Transverse colon (tissue), 4 donors: ENCODE results near the gene ANKS1B. TPM values are rescaled to one million over a fixed set of nuclear protein-coding genes. Genes with fewer than 3 reads are reported as not detected.

Source experiments
- DNase-seq: peaks from one replicate; pipeline ENCODE4 v3.0.0-alpha.2; 2019
- H3K27ac ChIP-seq, 4 donors: fragments of 200-600 bp; sonication (generic); 2 replicates each; pipeline ENCODE4 v1.5.1; 2016 to 2018; ENCODE audit warnings: inconsistent platforms in 4 of 4
- H3K27me3 ChIP-seq: fragments of 200-600 bp; sonication (generic); 2 replicates; pipeline ENCODE4 v1.5.1; 2017; ENCODE audit warnings: inconsistent platforms
- H3K36me3 ChIP-seq, 4 donors: fragments of 200-600 bp; sonication (generic); 2 replicates each; pipeline ENCODE4 v1.5.1; 2017 to 2019; ENCODE audit warnings: inconsistent platforms in 4 of 4
- H3K4me1 ChIP-seq, 4 donors: fragments of 200-600 bp; sonication (generic); 2 replicates each; pipeline ENCODE4 v1.5.1; 2017 to 2020; ENCODE audit warnings: inconsistent platforms in 4 of 4
- H3K4me3 ChIP-seq, 4 donors: fragments of 200-600 bp; sonication (generic); 1 replicate in 1 of 4; 2 replicates in 3 of 4; pipeline versions ENCODE4 v1.5.1 to v1.6.1; 2017 to 2019; ENCODE audit warnings: inconsistent platforms in 4 of 4
- H3K9me3 ChIP-seq, 2 donors: fragments of 200-600 bp; sonication (generic); 2 replicates each; pipeline ENCODE4 v1.5.1; 2017 to 2019; ENCODE audit warnings: inconsistent platforms in 2 of 2
- EP300 ChIP-seq: sonication (generic); formaldehyde crosslinking; IDR thresholded peaks from one replicate; pipeline ENCODE4 v1.6.1; 2017; ENCODE audit warnings: antibody characterized with exemption, low read depth
- POLR2A ChIP-seq: fragments of 450-650 bp; IDR thresholded peaks from one replicate; pipeline ENCODE4 v1.6.1; 2016; ENCODE audit warnings: antibody characterized with exemption, mild to moderate bottlenecking, moderate library complexity
- POLR2AphosphoS5 ChIP-seq, 3 donors: sonication (generic); formaldehyde crosslinking; IDR thresholded peaks; one replicate each; pipeline ENCODE4 v1.6.1; 2016; ENCODE audit warnings: antibody characterized with exemption in 3 of 3
- WGBS, 2 donors: methylation state at CpG; one replicate each; pipeline ENCODE4 v1.1.5; 2018; ENCODE audit warnings: low coverage in 1 of 2; 5-methylcytosine and 5-hydroxymethylcytosine counted together
- in situ Hi-C, 4 donors: fragments of 200-750 bp; cut with MboI; loops; one replicate each; pipeline versions ENCODE4 v1.15.0 to v1.15.1; 2017; ENCODE audit warnings: low sequenced_read_pairs in 3 of 4, low pct_ligation_motif_present in 1 of 4, low pct_unique_long_range_greater_than_20kb in 1 of 4
- intact Hi-C: fragments of 100-400 bp; cut with DNase I; formaldehyde crosslinking; loops from one replicate; pipeline ENCODE4 v1.15.1; 2023; ENCODE audit warnings: low total_unique reads
- total RNA-seq, 4 donors: library from RNA; depleted of rRNA; stranded (reverse); fragments of >200 nt; gene quantifications; one replicate each; pipeline ENCODE4 v1.1.0, GENCODE V29; 2016
- TF ChIP-seq, protein P1 (sequence below), 5 experiments: fragments of 200-600 bp in 3 of 5; fragments of 450-650 bp in 2 of 5; sonication (generic) in 3 of 5; IDR thresholded peaks; 1 replicate in 2 of 5; 2 replicates in 3 of 5; pipeline ENCODE4 v1.5.1; 2016 to 2017; ENCODE audit warnings: antibody characterized with exemption in 5 of 5, inconsistent platforms in 3 of 5, mild to moderate bottlenecking in 2 of 5, moderate library complexity in 1 of 5

Gene ANKS1B
- total RNA-seq, 4 donors from 2014 or later = 1.4 to 6.4 (median 3.5) TPM; not detected in 1

DNA sequence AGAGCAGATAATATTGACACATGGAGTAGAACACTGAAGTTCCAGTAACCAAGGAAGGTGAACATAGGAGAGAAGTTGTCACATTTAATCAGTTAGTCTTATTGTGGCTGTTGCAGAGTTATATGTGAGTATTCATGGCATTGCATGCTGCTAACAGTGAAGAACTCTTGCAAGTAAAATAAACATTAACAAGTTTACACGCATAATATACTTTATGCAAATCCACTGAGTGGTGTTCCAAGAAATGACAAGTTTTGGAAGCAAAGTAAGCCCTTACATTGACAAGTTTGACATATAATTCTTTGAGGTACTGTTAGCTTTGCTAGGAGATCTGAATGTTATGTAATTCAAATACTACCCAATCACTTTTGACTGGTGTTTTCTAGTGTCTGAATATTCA is 125.6 kb downstream of the ANKS1B start:
- Histone ChIP-seq H3K4me1 (no peaks in the 10 kb centered on the region), H3K4me3 (no peak overlapping the region), H3K36me3 (no peaks in the 10 kb centered on the region), H3K27me3 (no peaks in the 10 kb centered on the region), H3K9me3 (no peaks in the 10 kb centered on the region), H3K27ac (no peak overlapping the region)
- in situ Hi-C loops = no loop called here
- TF ChIP-seq POLR2A (no peak), EP300 (no peak), POLR2AphosphoS5 (IDR thresholded peaks at IDR 0.05) (no peak)
- TF ChIP-seq, protein P1, sequence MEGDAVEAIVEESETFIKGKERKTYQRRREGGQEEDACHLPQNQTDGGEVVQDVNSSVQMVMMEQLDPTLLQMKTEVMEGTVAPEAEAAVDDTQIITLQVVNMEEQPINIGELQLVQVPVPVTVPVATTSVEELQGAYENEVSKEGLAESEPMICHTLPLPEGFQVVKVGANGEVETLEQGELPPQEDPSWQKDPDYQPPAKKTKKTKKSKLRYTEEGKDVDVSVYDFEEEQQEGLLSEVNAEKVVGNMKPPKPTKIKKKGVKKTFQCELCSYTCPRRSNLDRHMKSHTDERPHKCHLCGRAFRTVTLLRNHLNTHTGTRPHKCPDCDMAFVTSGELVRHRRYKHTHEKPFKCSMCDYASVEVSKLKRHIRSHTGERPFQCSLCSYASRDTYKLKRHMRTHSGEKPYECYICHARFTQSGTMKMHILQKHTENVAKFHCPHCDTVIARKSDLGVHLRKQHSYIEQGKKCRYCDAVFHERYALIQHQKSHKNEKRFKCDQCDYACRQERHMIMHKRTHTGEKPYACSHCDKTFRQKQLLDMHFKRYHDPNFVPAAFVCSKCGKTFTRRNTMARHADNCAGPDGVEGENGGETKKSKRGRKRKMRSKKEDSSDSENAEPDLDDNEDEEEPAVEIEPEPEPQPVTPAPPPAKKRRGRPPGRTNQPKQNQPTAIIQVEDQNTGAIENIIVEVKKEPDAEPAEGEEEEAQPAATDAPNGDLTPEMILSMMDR (IDR thresholded peaks at IDR 0.05) = no peak
- intact Hi-C loops = no loop called here
- no peak for DNase-seq
- WGBS, 2 donors = 84 to 88% methylated on average over 1 of the region's 1 CpG

DNA sequence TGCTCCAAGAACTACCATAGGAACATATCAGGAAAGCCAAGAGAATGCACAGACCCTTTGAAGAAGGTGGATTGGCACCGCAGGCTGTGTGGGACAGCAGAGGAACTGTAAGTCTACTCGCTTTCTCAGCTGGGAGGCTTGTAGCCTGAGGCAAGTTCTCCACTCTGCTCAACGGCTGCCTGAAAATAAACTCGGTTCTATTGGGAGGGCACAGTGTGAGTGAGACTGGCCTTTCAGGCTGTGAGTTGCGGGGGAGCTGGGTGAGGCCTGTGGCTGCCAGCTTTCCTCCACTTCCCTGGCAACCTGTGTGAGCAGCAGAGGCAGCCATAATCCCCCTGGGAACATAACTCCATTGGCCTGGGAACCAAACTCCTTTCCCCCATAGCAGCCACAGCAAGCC is 132.1 kb downstream of the ANKS1B start:
- no peaks in the 10 kb centered on the region for H3K36me3 ChIP-seq
- 79% methylated on average over 5 of the region's 5 CpGs; no CpG with 5 or more reads in 1 of the 2 donors for WGBS, 2 donors
- no peak for DNase-seq
- H3K4me1 ChIP-seq = no peaks in the 10 kb centered on the region
- no peaks in the 10 kb centered on the region for H3K27me3 ChIP-seq
- intact Hi-C loops (no loop called here), in situ Hi-C loops (no loop called here)
- no peak overlapping the region for H3K27ac ChIP-seq
- H3K9me3 ChIP-seq = no peaks in the 10 kb centered on the region
- H3K4me3 ChIP-seq = no peak overlapping the region
- TF ChIP-seq EP300 = no peak
- no peak for TF ChIP-seq POLR2A
- TF ChIP-seq POLR2AphosphoS5 (IDR thresholded peaks at IDR 0.05) = no peak
- TF ChIP-seq, protein P1 (IDR thresholded peaks at IDR 0.05) = no peak

DNA sequence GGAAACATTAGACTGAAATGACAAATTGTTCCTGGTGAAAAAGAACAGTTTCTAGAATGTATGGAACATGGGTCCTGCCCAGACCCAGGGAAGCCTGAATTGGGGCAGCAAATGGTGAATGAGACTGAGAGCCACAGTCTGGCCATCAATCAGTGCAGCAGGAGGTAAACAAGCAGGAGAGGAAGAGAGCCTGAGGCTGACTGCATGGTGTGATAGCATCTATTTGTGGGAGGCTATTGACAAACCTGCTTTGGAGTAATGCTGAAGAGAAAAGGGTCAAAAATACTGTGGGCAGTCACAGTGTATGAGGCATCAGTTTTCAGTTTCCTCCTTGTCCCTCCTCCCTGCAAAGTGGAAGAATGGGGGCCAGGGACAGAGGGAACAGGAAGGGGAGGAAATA is 136.8 kb downstream of the ANKS1B start:
- H3K4me1 ChIP-seq = no peaks in the 10 kb centered on the region
- H3K27me3 ChIP-seq = no peaks in the 10 kb centered on the region
- H3K36me3 ChIP-seq = no peaks in the 10 kb centered on the region
- intact Hi-C loops = no loop called here
- TF ChIP-seq POLR2A (no peak), POLR2AphosphoS5 (IDR thresholded peaks at IDR 0.05) (no peak), EP300 (no peak)
- TF ChIP-seq, protein P1 (IDR thresholded peaks at IDR 0.05) = no peak
- DNase-seq = no peak
- H3K4me3 ChIP-seq = no peak overlapping the region
- H3K27ac ChIP-seq = no peak overlapping the region
- H3K9me3 ChIP-seq = no peaks in the 10 kb centered on the region
- in situ Hi-C loops = no loop called here

- H3K4me1 ChIP-seq = no peaks in the 10 kb centered on the region
- no peak for DNase-seq
- no peak overlapping the region for H3K4me3 ChIP-seq
- no peaks in the 10 kb centered on the region for H3K27me3 ChIP-seq
- no peak overlapping the region for H3K27ac ChIP-seq
- 94 to 100% methylated on average over 2 of the region's 2 CpGs for WGBS, 2 donors
- no peaks in the 10 kb centered on the region for H3K36me3 ChIP-seq
- TF ChIP-seq POLR2A (no peak), POLR2AphosphoS5 (IDR thresholded peaks at IDR 0.05) (no peak), EP300 (no peak)
- TF ChIP-seq, protein P1 (IDR thresholded peaks at IDR 0.05) = no peak
- intact Hi-C loops (no loop called here), in situ Hi-C loops (no loop called here)
- H3K9me3 ChIP-seq = no peaks in the 10 kb centered on the region
Observed at GRCh38 chr12:99834710-99835109, 150.0 kb downstream of the ANKS1B start.
